OCI-M1 (cell line): ENCODE results near the gene SKIL.
"Not testable (repeated sequence)": the region's sequence is repeated elsewhere in the genome, so short reads cannot be mapped to it uniquely, and the experiment has no call there.

Experiments
- DNase-seq: peaks from one replicate; lab custom pipeline; 2025; lab: John Stamatoyannopoulos, UW

The SKIL gene

GRCh38 chr3:170357176-170358041 is at the start of gene SKIL:
Gene SKIL, plus strand, starts transcription at chr3:170357715. Its CDS starts 2,617 bp downstream, at chr3:170360332.
- DNase-seq, result peak; percentile 94

- no peak for DNase-seq
Measured at GRCh38 chr3:170309046-170309445, 48.5 kb upstream of the SKIL start.

DNA sequence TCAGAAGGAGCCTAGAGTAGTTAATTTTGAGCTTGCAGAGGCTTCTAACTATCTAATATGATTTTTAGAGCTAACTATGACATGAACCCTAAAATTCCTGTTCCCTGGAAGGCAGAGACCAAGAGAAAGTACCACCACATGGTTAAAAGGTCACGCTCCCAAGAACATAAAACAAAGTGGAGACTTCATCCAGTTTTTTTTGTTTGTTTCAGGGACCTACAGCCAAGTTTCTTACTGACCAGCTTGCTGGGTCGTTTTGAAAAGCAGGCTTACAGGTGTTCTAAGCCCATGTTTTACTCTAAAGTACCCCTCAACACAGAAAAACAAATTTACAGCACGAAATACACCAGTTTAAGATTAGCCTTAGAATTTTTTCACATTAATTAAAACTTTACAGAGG is 39.6 kb upstream of the SKIL start:
- DNase-seq, result no peak

GRCh38 chr3:170320461-170321121 is 36.9 kb upstream of the SKIL start:
- no peak for DNase-seq

DNA sequence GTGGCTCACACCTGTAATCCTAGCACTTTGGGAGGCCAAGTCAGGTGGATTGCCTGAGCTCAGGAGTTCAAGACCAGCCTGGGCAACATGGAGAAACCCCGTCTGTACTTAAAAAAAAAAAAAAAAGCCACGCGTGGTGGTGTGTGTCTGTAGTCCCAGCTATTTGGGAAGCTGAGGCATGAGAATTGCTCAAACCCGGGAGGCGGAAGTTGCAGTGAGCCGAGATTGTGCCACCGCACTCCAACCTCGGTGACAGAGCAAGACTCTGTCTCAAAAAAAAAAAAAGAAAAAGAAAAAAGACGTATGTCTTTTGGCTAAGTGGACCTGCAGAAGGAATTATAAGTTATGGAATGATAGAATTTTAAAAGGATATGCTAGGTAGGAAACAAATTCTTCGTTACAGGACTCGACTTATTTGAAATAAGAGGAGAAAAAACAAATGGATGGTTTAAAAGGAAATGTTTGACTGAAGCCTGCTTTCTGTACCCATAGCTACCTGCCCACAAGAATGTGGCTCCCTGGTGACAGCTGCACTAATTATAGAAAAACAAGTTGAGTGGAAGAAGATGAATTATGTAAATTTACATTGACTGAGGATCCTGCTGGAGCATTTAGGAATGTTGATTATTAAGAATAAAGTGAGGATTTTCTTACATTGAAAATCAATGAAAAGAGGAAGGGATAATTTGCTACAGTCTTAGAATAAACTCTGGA is 36.0 kb upstream of the SKIL start:
- no peak for DNase-seq

GRCh38 chr3:170322566-170323269 is 34.8 kb upstream of the SKIL start:
- no peak for DNase-seq

DNA sequence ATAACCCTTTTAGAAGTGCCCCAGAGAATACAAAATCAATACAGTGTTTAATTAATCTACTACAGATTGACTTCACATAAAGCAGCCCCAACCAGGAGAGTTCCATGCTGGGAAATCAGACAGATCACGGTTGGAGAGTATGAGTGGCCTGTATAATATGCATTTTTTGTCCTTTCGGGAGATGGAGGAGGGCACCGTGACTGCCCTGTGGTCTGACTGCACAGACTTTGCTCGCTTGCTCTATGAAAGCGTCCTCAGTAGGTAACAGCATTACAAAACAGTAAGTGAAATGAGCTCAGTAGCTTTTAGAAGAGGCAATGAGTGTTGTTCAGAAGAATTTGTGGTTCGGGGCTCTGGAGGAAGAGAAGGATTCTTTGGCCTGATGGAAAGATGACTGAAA is 34.2 kb upstream of the SKIL start:
- no peak for DNase-seq

DNA sequence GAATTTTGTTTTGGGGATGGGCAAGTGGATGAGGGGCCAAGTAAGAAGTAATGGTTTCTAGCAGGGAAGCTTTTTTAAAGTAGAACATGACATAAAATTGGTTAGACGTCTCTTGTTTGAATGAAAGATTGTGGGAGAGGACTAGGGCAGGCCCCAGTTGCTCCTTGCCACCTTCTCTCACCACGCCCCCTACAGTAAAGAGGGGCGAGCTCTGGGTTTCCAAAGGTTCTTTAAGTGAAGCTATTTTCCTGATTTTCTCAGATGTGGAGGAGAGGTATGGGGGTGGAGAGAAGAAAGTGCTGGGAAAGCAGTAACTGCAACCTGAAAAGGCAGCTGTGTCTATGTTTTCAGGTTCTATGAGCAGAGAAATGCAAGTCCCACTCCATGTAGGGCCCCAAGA is 32.6 kb upstream of the SKIL start:
- no peak for DNase-seq

GRCh38 chr3:170327040-170327808 is 30.3 kb upstream of the SKIL start:
- DNase-seq, result no peak

- DNase-seq, result not testable (repeated sequence)
Measured at GRCh38 chr3:170327868-170328548, 29.5 kb upstream of the SKIL start.

- no peak for DNase-seq
Measured at GRCh38 chr3:170330366-170330765, 27.1 kb upstream of the SKIL start.

DNA sequence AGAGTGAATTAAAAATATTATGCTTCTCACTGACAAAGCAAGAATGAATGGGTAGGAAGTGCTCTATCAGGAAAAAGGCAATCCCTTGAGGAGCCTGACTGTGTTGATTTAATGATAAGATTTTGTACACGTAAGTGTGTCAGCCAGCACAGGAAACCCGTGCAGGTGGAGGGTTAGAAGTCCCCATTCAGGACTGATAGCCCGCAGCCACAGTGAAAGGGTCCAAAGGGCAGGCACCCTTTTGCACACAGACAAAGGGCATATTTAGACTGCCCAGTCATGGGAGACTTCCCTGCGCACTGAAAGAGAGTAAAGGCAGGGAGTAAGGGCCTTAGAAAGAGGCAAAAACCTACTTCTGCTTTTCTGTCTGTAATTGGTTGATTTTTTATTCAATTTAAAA is 26.4 kb upstream of the SKIL start:
- DNase-seq, result peak; percentile 12

DNA sequence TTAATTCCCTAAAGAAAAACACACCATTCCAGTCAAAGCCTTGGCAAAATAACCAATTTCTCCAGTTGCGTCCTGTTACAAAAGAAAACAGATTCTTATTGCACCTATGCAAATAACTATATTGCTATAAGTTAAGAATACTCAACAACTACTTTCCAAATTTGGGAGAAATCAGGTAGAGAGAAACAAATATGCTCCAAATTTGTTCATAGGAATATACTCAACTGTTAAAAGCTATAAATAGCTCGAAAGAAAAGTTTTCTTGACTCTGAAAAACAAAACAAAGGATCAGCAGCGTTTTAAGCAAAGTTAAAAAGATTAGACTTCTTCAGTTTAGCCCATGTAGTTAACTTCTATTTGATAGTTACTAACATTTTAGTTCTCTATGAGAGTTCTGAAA is 20.1 kb upstream of the SKIL start:
- DNase-seq, result no peak

- peak; percentile 25 for DNase-seq
Measured at GRCh38 chr3:170338690-170339340, 18.7 kb upstream of the SKIL start.

DNA sequence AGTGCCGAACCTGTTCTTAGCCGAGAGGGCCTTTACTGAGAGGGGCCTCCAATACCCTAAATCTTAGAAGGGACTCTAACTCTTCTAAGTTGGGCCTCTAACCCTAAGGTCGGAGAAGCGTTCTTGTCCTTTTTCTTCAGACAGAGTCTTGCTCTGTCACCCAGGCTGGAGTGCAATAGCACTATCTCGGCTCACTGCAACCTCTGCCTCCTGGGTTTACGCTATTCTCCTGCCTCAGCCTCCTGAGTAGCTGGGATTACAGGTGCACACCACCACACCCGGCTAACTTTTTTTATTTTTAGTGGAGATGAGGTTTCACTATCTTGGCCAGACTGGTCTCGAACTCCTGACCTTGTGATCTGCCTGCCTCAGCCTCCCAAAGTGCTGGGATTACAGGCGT is 15.2 kb upstream of the SKIL start:
- not testable (repeated sequence) for DNase-seq

DNA sequence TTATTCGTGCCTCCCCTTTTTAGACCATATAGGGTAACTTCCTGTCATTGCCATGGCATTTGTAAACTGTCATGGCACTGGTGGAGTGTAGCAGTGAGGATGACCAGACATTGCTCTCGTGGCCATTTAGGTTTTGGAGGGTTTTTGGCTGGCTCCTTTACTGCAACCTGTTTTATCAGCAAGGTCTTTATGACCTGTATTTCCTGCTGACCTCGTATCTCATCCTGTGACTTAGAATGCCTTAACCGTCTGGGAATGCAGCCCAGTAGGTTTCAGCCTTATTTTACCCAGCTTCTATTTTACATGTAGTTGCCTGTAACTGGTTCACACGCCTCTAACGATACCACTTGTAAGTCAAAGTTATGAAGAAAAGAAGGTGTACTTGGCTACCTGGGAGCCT is 13.7 kb upstream of the SKIL start:
- DNase-seq, result not testable (repeated sequence)

DNA sequence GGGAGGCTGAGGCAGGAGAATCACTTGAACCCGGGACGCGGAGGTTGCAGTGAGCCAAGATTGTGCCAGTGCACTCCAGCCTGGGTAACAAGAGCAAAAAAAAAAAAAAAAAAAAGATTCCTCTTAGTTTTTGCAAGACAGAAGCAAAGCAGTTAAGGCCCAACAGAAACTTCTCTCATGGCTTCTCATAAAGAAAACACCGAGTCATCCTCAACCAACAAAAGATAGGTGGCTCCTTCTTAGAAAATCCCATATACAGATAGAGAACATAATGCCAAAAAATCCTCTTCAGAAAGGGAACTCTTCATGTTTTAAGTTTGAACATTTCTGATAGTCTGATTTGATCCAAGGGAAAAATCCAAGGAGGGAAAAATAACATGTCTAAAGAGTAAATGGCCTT is 12.5 kb upstream of the SKIL start:
- DNase-seq, result peak; percentile 30

- no peak for DNase-seq
Measured at GRCh38 chr3:170346481-170347392, 10.8 kb upstream of the SKIL start.
